HFFc6 (cell line): ENCODE results near the gene MED9. TPM values are rescaled to one million over a fixed set of nuclear protein-coding genes. Genes with fewer than 3 reads are reported as not detected.

Source experiments
- DNase-seq: peaks from one replicate; pipeline ENCODE4 v3.0.0-alpha.2; 2018
- H3K27ac Mint-ChIP-seq: 2 replicates; pipeline ENCODE4 v1.8.0; 2020; ENCODE audit warnings: mild to moderate bottlenecking, mixed read lengths
- H3K27me3 Mint-ChIP-seq: 2 replicates; pipeline ENCODE4 v1.8.0; 2021; ENCODE audit warnings: mild to moderate bottlenecking, moderate library complexity, mixed read lengths; ENCODE audit not compliant: insufficient read depth
- H3K36me3 Mint-ChIP-seq: 2 replicates; pipeline ENCODE4 v1.8.0; 2021; ENCODE audit warnings: low read depth, mixed read lengths
- H3K4me1 Mint-ChIP-seq: 2 replicates; pipeline ENCODE4 v1.8.0; 2020; ENCODE audit warnings: low read depth, mixed read lengths
- H3K4me3 Mint-ChIP-seq: 2 replicates; pipeline ENCODE4 v1.8.0; 2020; ENCODE audit warnings: mild to moderate bottlenecking, moderate library complexity, mixed read lengths
- H3K9me3 Mint-ChIP-seq: 2 replicates; pipeline ENCODE4 v1.8.0; 2020; ENCODE audit warnings: mild to moderate bottlenecking, mixed read lengths
- CTCF ChIP-seq: fragments of 200-600 bp; sonication (generic); IDR thresholded peaks from 2 replicates; pipeline ENCODE4 v1.5.0; 2021; ENCODE audit warnings: antibody characterized with exemption, mild to moderate bottlenecking
- total RNA-seq, 6 experiments: library from RNA; stranded (reverse); fragmentation: NEBNext Ultra II Directional; extraction: Animal tissue kit (Norgen Biotek cat#: 25700); gene quantifications; 2 replicates in 1 of 6; 3 replicates in 5 of 6; pipeline ENCODE4 v1.2.3, GENCODE V29; 2021

The MED9 gene
- total RNA-seq, 6 experiments from 2014 or later = 7.0 to 9.0 (median 7.9) TPM

GRCh38 chr17:17497845-17498520 lies 21.2 kb downstream of the MED9 start:
- no peak for TF ChIP-seq CTCF
- Mint-ChIP-seq H3K27ac (no peak overlapping the region), H3K4me3 (no peak overlapping the region), H3K27me3 (peaks cover 14% of the 10 kb centered on the region), H3K36me3 (no peaks in the 10 kb centered on the region), H3K9me3 (no peaks in the 10 kb centered on the region), H3K4me1 (peaks cover 12% of the 10 kb centered on the region)
- DNase-seq = no peak

GRCh38 chr17:17498606-17499301 lies 22.0 kb downstream of the MED9 start:
- DNase-seq = no peak
- no peaks in the 10 kb centered on the region for H3K9me3 Mint-ChIP-seq
- no peak overlapping the region for H3K27ac Mint-ChIP-seq
- no peak overlapping the region for H3K4me3 Mint-ChIP-seq
- peaks cover 15% of the 10 kb centered on the region for H3K27me3 Mint-ChIP-seq
- no peaks in the 10 kb centered on the region for H3K36me3 Mint-ChIP-seq
- peaks cover 12% of the 10 kb centered on the region for H3K4me1 Mint-ChIP-seq
- TF ChIP-seq CTCF = no peak

GRCh38 chr17:17499402-17500145 lies 22.8 kb downstream of the MED9 start:
- no peaks in the 10 kb centered on the region for H3K36me3 Mint-ChIP-seq
- no peak overlapping the region for H3K27ac Mint-ChIP-seq
- DNase-seq = no peak
- TF ChIP-seq CTCF = no peak
- no peaks in the 10 kb centered on the region for H3K9me3 Mint-ChIP-seq
- no peak overlapping the region for H3K4me3 Mint-ChIP-seq
- peaks cover 18% of the 10 kb centered on the region for H3K27me3 Mint-ChIP-seq
- H3K4me1 Mint-ChIP-seq = peaks cover 12% of the 10 kb centered on the region

- Mint-ChIP-seq H3K27ac (no peak overlapping the region), H3K9me3 (no peaks in the 10 kb centered on the region), H3K4me1 (peaks cover 6% of the 10 kb centered on the region), H3K27me3 (peaks cover 16% of the 10 kb centered on the region), H3K36me3 (no peaks in the 10 kb centered on the region), H3K4me3 (no peak overlapping the region)
- DNase-seq = no peak
- TF ChIP-seq CTCF = no peak
These were observed 24.3 kb downstream of the MED9 start for GRCh38 chr17:17500999-17501605.

GRCh38 chr17:17502741-17503565 lies 26.2 kb downstream of the MED9 start:
- DNase-seq = no peak
- no peak for TF ChIP-seq CTCF
- H3K9me3 Mint-ChIP-seq = no peaks in the 10 kb centered on the region
- H3K4me3 Mint-ChIP-seq = no peak overlapping the region
- no peaks in the 10 kb centered on the region for H3K4me1 Mint-ChIP-seq
- H3K27me3 Mint-ChIP-seq = peaks cover 16% of the 10 kb centered on the region
- H3K36me3 Mint-ChIP-seq = no peaks in the 10 kb centered on the region
- H3K27ac Mint-ChIP-seq = no peak overlapping the region
